ENCODE results near the gene PCDH9.

The PCDH9 gene

GRCh38 chr13:66399873-66400272 lies 830.3 kb downstream of the PCDH9 start:
- no peak for DNase-seq (ENCODE audit: low read depth in 2 of 2)

- no peak for DNase-seq (ENCODE audit: low read depth in 2 of 2)
Measured at GRCh38 chr13:66397133-66397532, 833.0 kb downstream of the PCDH9 start.

GRCh38 chr13:66391322-66391721 lies 838.8 kb downstream of the PCDH9 start:
- no peak for DNase-seq (ENCODE audit: low read depth in 2 of 2)

GRCh38 chr13:66378894-66379293 lies 851.2 kb downstream of the PCDH9 start:
- DNase-seq (ENCODE audit: low read depth in 2 of 2) = peak; percentile 5 to 15

GRCh38 chr13:66377569-66377968 lies 852.6 kb downstream of the PCDH9 start:
- DNase-seq (ENCODE audit: low read depth in 2 of 2) = no peak

- DNase-seq (ENCODE audit: low read depth in 2 of 2) = no peak
Measured at GRCh38 chr13:66375756-66376155, 854.4 kb downstream of the PCDH9 start.

GRCh38 chr13:66369666-66370065 lies 860.5 kb downstream of the PCDH9 start:
- DNase-seq (ENCODE audit: low read depth in 2 of 2) = peak in 1 of 2 experiments; percentile 15

- DNase-seq (ENCODE audit: low read depth in 2 of 2) = no peak
Measured at GRCh38 chr13:66367356-66367755, 862.8 kb downstream of the PCDH9 start.

- no peak for DNase-seq (ENCODE audit: low read depth in 2 of 2)
Measured at GRCh38 chr13:66365101-66365500, 865.0 kb downstream of the PCDH9 start.

GRCh38 chr13:66364346-66364745 lies 865.8 kb downstream of the PCDH9 start:
- DNase-seq (ENCODE audit: low read depth in 2 of 2) = no peak

GRCh38 chr13:66362485-66362884 lies 867.7 kb downstream of the PCDH9 start:
- DNase-seq (ENCODE audit: low read depth in 2 of 2) = no peak

- no peak for DNase-seq (ENCODE audit: low read depth in 2 of 2)
Measured at GRCh38 chr13:66359910-66360552, 870.1 kb downstream of the PCDH9 start.

- no peak for DNase-seq (ENCODE audit: low read depth in 2 of 2)
Measured at GRCh38 chr13:66359393-66359792, 870.7 kb downstream of the PCDH9 start.

- no peak for DNase-seq (ENCODE audit: low read depth in 2 of 2)
Measured at GRCh38 chr13:66358564-66358963, 871.6 kb downstream of the PCDH9 start.

- no peak for DNase-seq (ENCODE audit: low read depth in 2 of 2)
Measured at GRCh38 chr13:66357463-66357862, 872.7 kb downstream of the PCDH9 start.

GRCh38 chr13:66354879-66355751 lies 875.0 kb downstream of the PCDH9 start:
- DNase-seq (ENCODE audit: low read depth in 2 of 2) = no peak

GRCh38 chr13:66353664-66354063 lies 876.5 kb downstream of the PCDH9 start:
- DNase-seq (ENCODE audit: low read depth in 2 of 2) = no peak

- DNase-seq (ENCODE audit: low read depth in 2 of 2) = no peak
Measured at GRCh38 chr13:66349966-66350365, 880.2 kb downstream of the PCDH9 start.

GRCh38 chr13:66348745-66349690 lies 881.1 kb downstream of the PCDH9 start:
- no peak for DNase-seq (ENCODE audit: low read depth in 2 of 2)

GRCh38 chr13:66347486-66348117 lies 882.5 kb downstream of the PCDH9 start:
- DNase-seq (ENCODE audit: low read depth in 2 of 2) = no peak

GRCh38 chr13:66345971-66346370 lies 884.2 kb downstream of the PCDH9 start:
- DNase-seq (ENCODE audit: low read depth in 2 of 2) = no peak

- DNase-seq (ENCODE audit: low read depth in 2 of 2) = no peak
Measured at GRCh38 chr13:66345518-66345810, 884.7 kb downstream of the PCDH9 start.

Data from fibroblast of skin of left quadriceps (primary cell).